Bronchial epithelial cell (primary cell): ENCODE measurements around the gene DNASE1L2. TPM values are rescaled to one million over a fixed set of nuclear protein-coding genes. Genes with fewer than 3 reads are reported as not detected.

Experiments used
- DNase-seq: peaks from one replicate; pipeline ENCODE4 v3.0.0-alpha.2; 2010; ENCODE audit warnings: low read depth
- FAIRE-seq: peaks from 2 replicates; lab custom pipeline; 2011; peaks lifted over from hg19 to GRCh38; lab: Jason Lieb, UNC
- H3K27me3 ChIP-seq: 2 replicates; pipeline ENCODE4 v1.5.1; 2011; ENCODE audit warnings: low read length; ENCODE audit not compliant: control insufficient read depth, insufficient read depth
- H3K36me3 ChIP-seq: 2 replicates; pipeline ENCODE4 v1.5.1; 2011; ENCODE audit warnings: low read length; ENCODE audit not compliant: control insufficient read depth, insufficient read depth
- H3K4me3 ChIP-seq: 2 replicates; pipeline ENCODE4 v1.5.1; 2011; ENCODE audit warnings: mild to moderate bottlenecking, low read depth, low read length, control low read depth
- total RNA-seq: library from RNA; depleted of rRNA; stranded (reverse); fragments of >200 nt; gene quantifications from 2 replicates; pipeline ENCODE4 v1.2.1, GENCODE V29; 2014
- TF ChIP-seq, protein P1 (sequence below): IDR thresholded peaks from 2 replicates; pipeline ENCODE4 v1.5.1; 2011; ENCODE audit warnings: mild to moderate bottlenecking, moderate library complexity, low read length, control low read depth, inconsistent platforms; ENCODE audit not compliant: insufficient read depth, severe bottlenecking

Gene DNASE1L2
- total RNA-seq, 1 donor from 2014 or later = under 0.01 TPM

DNA sequence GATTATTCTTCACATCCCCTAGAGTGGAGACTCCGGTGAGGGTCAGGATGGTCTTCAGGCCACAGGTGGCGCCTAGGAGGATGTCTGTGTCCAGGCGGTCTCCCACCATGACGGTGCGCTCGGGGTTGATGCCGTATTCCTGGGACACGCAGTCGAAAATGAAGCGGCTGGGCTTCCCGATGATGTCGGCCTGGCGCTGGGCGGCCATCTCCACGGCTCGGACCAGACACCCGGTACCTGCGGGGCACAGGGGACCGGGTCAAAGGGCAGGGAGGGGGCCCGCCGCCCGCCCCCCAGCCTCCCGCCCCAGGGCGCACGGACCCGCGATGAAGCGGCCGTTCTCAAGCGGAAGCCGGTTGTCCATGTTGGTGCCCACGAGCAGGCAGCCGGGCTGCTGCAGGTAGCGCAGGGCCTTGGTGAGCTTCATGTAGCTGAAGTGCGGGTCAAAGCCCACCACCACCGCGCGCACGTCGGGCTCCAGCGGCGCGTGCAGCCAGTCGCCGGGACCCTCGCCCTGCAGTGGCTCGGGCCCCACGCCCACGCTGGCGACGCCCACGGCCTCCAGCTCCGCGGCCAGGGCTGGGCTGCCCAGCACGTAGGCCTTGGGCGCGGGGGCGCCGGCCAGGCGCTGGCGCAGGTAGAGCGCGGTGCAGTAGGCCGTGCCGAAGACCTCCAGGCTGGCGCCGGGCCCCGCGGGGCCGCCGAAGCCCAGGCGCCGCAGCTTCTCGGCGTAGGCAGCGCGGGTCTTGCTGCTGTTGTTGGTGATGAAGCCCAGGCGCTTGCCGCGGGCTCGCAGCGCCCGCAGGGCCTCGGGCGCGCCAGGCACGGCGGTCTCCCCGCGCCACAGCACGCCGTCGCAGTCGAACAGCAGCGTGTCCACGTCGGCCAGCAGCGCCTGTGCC lies 22.2 kb upstream of the DNASE1L2 start:
- TF ChIP-seq, protein P1, sequence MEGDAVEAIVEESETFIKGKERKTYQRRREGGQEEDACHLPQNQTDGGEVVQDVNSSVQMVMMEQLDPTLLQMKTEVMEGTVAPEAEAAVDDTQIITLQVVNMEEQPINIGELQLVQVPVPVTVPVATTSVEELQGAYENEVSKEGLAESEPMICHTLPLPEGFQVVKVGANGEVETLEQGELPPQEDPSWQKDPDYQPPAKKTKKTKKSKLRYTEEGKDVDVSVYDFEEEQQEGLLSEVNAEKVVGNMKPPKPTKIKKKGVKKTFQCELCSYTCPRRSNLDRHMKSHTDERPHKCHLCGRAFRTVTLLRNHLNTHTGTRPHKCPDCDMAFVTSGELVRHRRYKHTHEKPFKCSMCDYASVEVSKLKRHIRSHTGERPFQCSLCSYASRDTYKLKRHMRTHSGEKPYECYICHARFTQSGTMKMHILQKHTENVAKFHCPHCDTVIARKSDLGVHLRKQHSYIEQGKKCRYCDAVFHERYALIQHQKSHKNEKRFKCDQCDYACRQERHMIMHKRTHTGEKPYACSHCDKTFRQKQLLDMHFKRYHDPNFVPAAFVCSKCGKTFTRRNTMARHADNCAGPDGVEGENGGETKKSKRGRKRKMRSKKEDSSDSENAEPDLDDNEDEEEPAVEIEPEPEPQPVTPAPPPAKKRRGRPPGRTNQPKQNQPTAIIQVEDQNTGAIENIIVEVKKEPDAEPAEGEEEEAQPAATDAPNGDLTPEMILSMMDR = no peak
- Histone ChIP-seq H3K36me3 (peaks cover 6% of the 10 kb centered on the region), H3K27me3 (no peaks in the 10 kb centered on the region), H3K4me3 (peak overlapping the region; percentile 65)
- no peak for DNase-seq
- FAIRE-seq = no peak

DNA sequence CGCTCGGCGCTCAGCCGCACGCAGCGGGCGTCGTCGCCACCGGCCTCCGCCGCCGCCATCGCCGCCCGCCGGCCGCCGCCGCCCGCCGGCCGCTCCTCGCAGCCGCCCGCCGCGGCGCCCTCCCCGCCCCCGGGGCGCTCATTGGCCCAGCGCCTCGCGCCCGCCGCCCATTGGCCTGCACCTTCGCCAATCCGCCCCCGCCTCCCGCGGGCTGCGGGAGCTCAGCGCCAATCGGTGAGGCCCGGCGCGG lies 21.6 kb upstream of the DNASE1L2 start, which contains the start of gene PGP:
TSS of gene PGP (minus strand) at position 122 of the 250 bp plus-strand sequence. CDS start at position 59, 63 bp downstream.
- no peak for FAIRE-seq
- H3K4me3 ChIP-seq = peak within 1 kb of the TSS; percentile 75

DNA sequence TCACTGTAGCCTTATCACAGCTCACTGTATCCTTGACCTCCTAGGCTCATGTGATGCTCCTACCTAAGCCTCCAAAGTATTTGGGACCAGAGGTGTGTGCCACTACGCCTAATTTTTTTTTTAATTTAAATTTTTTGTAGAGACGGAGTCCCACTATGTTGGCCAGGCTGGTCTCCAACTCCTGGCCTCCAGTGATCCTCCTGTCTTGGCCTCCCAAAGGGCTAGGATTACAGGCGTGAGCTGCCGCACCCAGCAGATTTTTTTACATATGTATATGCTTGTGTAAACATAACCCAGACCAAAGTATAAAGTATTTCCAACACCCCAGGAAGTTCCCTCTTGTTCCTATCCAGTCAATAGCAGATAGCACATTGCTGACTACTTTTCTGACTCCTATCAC lies 19.9 kb upstream of the DNASE1L2 start:
- no peak for FAIRE-seq
- Histone ChIP-seq H3K27me3 (no peaks in the 10 kb centered on the region), H3K4me3 (no peak overlapping the region), H3K36me3 (peaks cover 3% of the 10 kb centered on the region)
- no peak for DNase-seq
- TF ChIP-seq, protein P1 = no peak

More for the DNA sequence above, 21.6 kb upstream of the DNASE1L2 start, which contains the start of gene PGP:
- Histone ChIP-seq H3K36me3 (peaks cover 5% of the 10 kb centered on the region), H3K27me3 (no peaks in the 10 kb centered on the region)
- no peak for DNase-seq
- TF ChIP-seq, protein P1 = no peak

GRCh38 chr16:2223221-2223941 lies 12.9 kb upstream of the DNASE1L2 start, which contains the start of gene E4F1:
Gene E4F1 (plus strand): TSS chr16:2223591. CDS start chr16:2223614, 23 bp downstream.
- DNase-seq = peak; percentile 96
- Histone ChIP-seq H3K36me3 (peaks cover 4% of the 10 kb centered on the region), H3K27me3 (no peaks in the 10 kb centered on the region), H3K4me3 (peak within 1 kb of the TSS; percentile 95)
- TF ChIP-seq, protein P1 = no peak
- FAIRE-seq = no peak

DNA sequence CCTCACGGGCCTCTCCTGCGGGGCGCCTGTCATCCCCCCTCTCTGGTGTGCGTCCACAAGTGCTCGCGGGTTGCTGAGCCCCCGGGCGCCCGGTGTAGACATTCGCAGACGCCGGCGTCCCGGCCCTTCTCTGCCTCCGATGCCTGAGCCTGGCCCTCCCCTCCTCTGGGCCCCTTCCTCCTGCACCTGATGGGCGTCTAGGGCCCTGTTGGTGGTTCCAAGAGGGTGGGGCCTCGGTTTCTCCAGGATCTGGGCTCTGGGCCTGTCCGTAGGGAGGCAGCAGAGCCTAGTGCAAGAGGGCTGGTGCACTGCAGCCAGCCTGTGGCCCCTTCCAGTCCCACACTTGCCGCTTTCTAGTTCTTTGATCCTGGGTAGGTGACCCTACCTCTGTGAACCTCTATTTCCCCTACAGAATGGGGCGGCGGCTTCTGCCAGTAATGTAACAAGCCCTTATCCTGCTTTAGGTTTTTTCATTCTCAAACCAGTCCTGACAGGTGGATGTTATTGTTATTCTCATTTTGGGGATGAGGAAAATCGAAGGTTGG lies 12.2 kb upstream of the DNASE1L2 start:
- TF ChIP-seq, protein P1 = peak; percentile 29
- no peaks in the 10 kb centered on the region for H3K27me3 ChIP-seq
- H3K36me3 ChIP-seq = peaks cover 7% of the 10 kb centered on the region
- H3K4me3 ChIP-seq = peak overlapping the region; percentile 95
- DNase-seq (peak; percentile 36), FAIRE-seq (no peak)
